LHCN-M2 (cell line): ENCODE data around the gene SERPINB10. TPM values are rescaled to one million over a fixed set of nuclear protein-coding genes. Genes with fewer than 3 reads are reported as not detected.
A peak's percentile ranks its signal among the peaks of the same experiment; 100 is the strongest.
"Not testable (repeated sequence)": the region's sequence is repeated elsewhere in the genome, so short reads cannot be mapped to it uniquely, and the experiment has no call there.

Experiments
- DNase-seq: peaks from one replicate; pipeline ENCODE4 v3.0.0-alpha.2; 2012; ENCODE audit warnings: low read depth
- total RNA-seq: library from RNA; depleted of rRNA; stranded (reverse); fragments of >200 nt; gene quantifications from 2 replicates; pipeline ENCODE4 v1.2.3, GENCODE V29; 2014

Gene SERPINB10
- total RNA-seq, 1 experiment from 2014 or later, result not detected

DNA sequence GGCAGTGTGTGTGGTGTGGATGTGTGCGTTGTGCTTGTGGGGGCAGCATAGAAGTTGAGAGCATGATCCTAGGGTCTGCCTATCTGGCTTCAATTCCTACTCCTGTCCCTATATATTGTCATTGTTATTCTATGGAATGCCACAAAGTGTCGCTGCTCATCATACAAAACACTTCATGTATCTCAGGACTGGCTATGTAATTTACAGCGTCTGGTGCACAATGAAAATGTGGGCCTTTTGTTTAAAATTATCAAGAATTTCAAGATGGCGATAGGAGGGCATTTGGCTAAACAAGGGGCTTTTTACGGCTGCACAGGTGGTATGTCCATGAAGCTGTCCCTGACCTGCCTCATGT, 16.8 kb upstream of the SERPINB10 start:
- DNase-seq, result peak; percentile 48

DNA sequence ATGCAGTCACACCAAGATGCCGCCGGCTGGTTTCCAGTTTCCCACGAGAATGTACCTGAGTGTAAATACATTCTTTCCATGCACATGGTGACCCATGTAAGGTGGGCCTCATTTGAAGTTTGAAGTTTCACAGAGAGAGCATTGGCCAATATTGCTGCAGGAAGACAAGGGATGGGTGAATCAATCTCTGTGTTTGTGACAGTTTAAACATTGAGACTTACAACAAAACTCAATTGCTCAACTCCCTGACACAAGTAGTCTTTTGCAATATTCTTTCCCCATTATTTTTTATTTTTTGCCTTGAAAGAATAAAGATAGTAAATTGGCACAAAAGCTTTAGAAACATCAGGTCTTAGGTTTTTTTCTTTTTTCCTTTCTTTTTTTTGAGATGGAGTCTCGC, 15.2 kb upstream of the SERPINB10 start:
- DNase-seq, result no peak

DNA sequence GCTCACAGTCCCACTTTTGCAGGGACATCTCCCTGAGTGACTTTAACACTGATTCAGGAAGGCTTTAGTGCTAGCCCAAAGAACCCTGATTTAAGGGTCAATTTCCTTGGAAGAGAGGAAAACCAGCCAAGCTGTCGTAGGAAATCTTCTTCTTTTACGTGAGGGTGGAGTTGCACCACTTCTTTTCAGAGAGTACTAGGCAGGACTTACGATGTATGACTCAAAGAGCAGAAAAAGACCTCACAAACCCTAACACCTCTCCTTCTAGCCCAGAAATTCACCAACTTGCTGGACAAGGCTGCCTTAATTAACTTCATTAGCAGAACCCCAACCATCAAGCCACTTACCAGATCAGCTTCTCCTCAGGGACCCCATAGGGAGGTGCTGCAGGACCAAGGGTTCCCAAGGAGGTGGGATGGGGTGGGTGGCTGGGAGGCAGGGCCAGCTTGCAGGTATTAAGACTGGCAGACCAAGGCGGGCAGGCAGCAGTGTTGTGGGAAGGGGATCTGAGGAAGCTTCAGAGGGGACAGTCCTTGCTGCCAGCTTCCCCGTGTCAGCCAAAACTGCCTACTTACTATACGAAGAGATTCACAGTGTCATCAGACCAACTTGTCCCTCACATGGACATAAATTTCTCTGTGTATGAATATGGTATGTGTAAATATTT, 13.5 kb upstream of the SERPINB10 start:
- DNase-seq, result no peak

DNA sequence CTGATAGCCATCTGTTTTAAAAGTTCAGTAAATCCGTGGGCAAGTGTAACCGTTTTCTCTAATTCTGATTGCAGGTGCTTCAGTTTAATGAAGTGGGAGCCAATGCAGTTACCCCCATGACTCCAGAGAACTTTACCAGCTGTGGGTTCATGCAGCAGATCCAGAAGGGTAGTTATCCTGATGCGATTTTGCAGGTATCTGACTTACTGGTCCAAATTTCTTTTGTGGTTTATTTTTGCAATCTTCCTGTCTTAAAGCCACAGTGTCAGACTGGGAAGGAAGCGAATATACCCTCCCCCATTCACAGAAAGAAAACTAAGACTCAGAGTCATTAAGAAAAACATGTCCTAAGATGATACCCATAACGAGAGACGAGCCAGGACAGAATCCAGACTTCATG, 12.6 kb upstream of the SERPINB10 start:
- DNase-seq, result no peak

DNA sequence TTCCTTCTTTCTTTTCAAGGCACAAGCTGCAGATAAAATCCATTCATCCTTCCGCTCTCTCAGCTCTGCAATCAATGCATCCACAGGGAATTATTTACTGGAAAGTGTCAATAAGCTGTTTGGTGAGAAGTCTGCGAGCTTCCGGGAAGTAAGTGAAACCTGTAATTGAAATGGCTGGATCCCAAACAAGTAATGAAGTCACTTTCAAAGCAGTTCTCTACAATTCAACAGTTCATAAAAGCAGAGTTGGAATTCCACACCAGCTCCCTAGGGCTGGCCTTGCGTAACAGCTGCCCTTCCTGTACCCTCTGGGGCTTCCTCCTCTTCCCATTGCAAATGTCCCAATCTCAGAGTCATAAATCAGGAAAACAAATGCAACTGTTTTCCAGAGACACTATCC, 10.7 kb upstream of the SERPINB10 start:
- DNase-seq, result peak; percentile 43

DNA sequence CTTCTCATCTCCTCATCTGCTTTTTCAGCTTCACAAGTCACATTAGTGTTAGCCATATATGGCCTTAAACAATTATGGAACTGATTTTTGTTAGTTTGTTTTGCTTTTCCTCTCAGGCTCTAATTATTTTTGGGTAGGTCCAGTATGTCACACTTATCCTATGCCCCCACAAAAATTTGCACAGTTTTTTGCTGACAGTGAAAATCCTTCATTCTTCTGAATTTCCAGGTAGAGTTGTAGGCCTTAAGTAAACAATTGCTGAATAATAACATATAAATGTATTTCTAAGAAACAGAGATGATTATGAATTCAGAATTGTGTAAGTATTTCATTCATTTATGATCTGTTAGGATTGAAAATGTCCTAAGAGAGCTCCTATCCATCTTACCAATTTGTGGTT, 8.6 kb upstream of the SERPINB10 start:
- no peak for DNase-seq

DNA sequence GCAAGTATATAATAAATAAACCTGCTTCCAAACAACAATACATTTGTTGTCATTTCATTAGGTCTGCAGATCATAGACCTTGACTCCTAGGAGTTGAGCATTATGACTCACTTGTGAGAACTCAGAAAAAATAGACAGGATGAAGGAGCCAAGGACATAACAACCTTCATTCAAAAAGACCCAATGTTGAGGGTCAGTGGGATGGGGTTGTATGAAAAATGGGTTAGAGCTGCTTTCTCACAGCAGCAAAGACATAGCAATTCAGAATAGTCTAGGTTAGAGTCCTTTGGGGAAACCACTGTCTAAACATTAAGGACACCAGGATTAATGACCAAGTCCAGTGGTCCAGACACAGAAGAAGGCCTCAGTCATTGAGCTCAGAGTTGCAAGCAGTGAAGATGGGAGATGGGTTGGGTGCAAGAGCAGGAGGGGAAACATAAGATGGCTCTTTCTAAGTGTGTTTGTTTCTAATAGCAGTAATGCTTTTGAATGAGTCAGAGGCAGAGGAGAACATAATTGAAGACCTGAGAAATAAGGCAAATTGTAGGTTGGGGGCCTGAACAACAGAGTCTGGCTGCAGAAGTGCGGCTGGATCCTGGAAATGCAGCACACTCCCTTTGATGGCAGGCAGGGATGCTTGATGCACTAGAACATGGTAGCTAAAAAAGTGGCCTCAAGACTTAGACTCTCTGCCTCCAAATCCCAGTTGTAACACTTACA, 3.7 kb upstream of the SERPINB10 start:
- DNase-seq, result no peak

DNA sequence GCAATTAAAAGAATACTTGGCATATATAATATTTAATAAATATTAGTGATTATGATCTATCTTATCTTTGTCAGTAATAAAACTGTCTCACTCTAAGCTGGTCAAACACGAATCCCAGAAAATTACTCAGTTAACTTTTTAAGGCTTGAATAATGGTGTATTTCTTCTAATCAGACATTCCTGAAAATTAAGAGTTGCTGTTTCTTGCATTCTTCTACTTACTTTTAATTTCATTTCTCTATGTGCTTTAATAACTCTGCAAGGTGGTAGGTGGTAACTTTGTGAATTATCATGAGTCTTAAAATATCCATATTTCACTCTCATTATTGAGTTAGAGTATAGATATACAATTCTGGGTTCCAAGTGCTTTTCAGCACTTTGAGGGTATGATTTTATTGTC, 3.1 kb upstream of the SERPINB10 start:
- DNase-seq, result no peak

DNA sequence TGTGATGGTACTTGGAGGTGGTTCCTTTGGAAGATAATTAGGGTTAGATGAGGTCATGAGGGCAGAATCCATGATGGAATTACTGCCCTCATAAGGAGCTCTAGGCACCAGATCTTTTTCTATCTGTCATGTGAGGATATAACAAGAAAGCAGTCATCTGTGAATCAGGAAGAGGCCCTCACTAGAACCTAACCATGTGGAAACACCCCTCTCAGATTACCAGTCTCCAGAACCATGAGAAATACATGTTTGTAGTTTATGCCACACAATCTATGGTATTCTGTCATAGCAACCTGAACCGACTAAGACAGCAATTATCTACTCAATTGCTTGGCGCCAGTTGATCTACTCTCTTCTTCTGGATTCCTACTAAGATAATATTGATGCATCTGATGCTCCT, 2.4 kb upstream of the SERPINB10 start:
- no peak for DNase-seq

DNA sequence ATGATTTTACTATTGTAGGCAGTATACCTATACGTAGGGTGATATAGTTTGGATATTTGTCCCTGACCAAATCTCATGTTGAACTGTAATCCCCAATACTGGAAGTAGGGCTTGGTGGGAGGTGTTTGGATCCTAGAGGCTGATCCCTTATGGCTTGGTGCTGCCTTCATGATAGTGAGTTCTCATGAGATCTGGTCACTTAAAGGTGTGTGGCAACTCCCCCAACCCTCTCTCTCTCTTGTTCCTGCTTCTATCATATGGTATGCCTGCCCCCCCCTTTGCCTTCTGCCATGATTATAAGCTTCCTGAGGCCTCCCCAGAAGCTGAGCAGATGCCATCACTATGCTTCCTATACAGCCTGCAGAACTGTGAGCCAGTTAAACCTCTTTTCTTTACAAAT, 1.7 kb upstream of the SERPINB10 start:
- DNase-seq, result no peak

DNA sequence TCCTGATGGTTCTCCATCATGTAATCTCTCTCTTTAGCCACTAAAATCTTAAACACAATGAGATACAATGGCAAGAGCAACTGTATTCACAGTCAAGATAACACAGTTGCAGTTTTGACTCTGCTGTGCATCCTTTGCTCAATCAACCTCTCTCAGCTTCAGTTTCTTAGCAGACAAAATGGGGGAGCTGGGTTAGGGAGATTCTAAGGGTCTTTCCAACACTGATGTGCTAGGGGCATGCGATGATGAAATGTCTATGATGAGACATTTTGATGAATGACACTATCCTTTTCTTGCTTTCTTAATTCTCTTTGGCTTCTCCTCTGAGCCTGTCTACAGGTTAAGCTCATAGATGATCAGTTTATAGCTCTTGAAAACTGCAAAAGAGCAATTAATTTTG, 1.1 kb downstream of the SERPINB10 start:
- no peak for DNase-seq

DNA sequence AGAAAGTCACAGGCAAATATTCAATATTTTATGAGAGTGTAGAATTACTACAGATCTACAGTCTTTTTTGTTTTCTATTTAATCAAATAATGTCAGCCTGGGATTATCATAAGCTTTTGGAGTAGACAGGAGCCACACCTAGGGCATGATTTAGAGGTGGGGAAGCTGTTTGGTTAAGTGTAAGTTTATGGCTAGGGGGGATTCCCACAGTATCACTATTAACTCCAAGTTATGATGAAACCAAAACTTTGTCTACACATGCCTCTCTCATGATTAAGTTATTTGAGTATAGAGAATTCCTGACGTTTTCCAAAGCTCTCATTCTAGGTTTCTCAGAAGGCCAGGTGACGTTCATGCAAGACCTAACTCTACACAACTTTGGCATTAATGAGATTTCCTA, 2.1 kb downstream of the SERPINB10 start:
- DNase-seq, result no peak

DNA sequence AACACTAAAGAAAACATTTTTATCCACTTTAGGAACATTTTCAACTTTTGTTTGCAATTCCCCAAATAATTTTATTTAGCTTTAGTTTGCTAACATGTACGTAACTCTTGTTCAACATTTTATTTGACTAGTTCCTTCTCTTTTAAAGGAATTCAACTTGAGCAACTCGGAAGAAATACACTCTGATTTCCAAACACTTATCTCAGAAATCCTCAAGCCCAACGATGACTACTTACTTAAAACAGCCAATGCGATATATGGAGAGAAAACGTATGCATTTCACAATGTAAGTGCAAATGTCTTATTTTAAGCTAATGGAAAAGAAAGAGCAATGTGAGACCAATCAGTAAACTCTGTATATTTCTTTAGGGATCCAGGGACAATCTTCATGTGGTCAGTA, 10.1 kb downstream of the SERPINB10 start:
- no peak for DNase-seq

DNA sequence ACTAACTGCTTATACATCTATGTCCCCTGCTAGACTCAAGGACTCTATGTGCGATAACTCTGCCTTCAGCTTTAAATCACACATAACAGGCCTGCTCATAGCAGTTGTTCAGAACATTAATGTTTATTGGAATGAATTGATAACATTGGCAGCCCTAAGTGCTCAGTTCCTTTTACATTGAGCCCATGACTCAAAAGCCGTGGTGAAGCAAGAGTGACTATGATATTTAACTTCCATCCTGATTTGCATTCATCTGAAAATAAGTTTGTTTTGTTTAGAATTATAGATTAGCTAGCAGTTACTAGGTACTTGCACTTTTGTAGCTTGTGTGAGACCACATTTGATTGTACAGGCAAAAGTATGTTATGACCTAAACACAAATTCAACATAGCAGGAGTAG, 14.3 kb downstream of the SERPINB10 start:
- no peak for DNase-seq

DNA sequence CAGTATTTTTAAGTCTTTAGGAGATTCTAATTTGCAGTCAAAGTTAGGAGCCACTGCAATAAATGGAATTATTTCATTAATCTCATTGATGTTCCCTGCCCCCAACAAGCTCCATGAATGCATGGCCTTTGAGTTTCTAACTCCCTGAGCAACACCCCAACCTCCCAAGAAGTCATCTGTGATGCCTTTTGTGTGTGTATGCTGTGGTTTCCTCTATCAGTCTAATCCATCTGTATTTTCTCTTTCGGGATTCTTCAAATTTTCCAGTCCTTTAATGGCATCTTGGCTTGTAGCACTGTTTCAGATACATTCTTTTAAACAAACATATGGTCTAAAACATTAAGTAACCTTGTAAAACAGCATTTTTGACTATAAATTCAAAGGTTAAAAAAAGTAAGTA, 16.8 kb downstream of the SERPINB10 start:
- no peak for DNase-seq

DNA sequence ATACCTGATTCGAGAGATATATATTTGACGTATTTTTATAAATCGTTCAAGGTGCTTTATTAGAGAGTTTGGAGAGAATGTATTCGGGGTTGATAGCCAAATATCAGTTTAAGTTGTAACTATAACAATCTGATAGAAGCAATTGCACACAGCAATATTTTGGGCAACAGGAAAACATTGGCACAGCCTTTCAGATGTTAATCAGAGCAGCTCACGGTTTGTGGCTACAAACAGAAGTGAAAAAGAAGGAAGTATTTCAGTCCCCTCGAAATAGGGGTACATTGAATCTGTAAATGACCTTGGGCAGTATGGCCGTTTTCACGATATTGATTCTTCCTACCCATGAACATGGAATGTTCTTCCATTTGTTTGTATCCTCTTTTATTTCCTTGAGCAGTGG, 20.6 kb downstream of the SERPINB10 start:
- DNase-seq, result no peak

DNA sequence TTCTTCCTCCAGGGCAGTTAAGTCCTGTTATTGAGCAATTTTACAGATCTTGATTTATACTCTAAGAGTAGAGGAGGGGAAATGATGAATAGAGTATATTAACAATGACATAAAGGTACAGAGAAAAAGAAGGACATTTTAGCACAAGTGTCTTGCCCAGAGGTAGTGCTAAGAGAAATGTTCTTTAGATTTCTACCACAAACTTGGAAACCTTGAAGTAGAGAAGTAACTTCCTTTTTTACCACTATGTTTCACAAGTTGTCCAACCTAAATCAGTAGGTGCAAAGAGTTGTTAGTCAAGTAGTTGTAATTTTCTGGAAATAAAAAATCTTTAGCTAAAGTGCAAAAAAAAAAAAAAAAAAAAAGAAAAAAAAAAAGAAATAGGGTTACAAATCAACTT, 21.6 kb downstream of the SERPINB10 start:
- not testable (repeated sequence) for DNase-seq

DNA sequence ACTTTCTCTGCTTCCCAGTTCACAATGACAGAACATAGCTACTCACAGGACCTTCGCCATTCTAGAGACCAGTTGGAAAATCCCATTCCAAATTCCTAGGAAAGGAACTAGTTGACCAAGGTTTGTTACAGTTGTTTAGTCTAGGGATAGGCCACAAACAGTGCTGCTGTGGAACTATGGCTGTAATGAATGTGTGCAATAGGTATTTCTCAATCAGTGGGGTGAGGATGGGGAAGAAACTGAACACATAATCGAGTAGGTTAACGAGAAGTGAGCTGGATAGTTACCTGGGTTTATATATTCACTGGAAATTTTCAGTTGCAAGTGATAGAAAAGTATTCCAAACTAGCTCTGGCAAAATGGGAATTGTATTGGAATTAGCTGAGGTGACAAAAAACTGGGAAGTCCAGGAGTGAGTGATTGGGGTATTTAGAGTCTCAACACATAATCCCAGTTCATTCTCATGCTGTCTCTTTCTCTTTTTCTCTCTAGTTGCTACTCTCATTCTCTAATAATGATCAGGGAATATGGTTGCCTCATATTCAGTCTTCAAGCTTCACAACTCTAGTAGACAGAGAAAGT, 23.1 kb downstream of the SERPINB10 start:
- no peak for DNase-seq

DNA sequence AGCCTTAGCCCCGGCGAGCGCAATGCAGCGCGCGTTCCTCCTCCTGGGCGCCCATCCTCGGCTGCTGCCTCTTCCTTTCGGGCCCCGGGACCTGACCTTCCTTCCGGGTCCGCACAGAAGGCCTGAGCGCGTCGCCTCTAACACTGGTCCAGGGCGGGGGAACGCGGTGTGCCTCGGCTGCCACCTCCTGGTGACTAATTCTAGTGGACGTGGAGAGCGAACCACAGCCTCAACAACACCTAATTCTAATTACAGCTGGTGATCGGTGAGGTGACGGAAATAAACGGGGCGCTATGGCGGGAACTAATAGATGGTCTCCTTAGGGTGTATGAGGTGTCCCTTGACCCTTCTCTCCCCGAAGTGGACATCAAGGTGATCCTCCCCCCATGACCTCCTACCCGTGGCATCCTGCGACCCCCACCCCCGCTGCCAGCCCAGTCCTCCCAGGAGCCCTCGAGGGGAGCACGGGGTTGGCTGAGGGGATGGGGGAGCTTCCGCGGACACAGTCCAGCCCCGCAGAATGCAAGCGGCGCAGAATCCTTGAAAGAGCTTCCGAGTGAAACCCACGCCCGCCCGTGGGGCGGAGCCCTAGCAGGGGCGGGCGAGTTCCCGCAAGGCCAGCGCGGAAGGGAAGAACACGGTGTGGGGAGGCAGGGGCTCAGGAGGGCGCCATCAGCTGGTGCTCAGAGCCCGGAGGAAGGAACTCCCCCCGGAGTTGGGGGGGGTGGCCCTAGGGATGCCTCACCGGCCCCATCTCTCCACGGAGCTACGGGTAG, 28.6 kb downstream of the SERPINB10 start:
- peak; percentile 74 for DNase-seq

DNA sequence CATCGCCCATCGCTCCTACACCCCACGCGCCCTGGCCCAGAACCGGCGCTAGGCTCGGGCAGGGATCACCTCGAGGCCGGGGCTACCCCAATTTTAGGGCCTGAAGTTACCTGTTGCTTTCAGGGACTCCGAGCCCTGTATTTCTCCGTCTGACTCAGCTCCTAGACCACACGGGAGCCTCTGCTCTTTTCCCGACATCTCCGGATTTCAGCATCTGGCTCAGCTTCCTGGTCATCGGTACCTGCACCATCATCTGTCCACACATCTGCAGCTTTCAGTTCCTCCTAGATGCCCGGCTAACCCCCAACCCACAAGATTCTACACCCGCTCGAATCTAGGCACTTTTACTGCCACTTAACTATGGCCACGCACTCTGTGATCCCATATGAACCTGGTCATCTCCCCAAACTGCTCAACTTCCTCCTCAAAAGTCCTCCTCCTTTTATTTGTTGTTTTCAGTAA, 29.2 kb downstream of the SERPINB10 start:
- DNase-seq, result no peak

DNA sequence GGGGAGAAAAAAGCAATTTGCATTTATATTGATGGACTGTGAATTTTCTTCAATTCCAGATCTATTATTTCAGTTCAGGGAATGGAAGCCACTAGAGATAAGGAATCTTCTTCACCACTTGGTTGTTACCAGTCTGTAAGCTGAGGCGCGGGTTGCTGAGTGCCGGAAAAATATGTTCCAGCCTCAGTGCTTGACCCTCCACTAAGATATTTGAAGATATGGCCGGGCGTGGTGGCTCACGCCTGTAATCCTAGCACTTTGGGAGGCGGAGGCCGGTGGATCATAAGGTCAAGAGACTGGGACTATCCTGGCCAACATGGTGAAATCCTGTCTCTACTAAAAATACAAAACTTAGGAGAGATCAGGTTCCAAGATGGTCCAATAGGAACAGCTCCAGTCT, 32.2 kb downstream of the SERPINB10 start:
- DNase-seq, result no peak

DNA sequence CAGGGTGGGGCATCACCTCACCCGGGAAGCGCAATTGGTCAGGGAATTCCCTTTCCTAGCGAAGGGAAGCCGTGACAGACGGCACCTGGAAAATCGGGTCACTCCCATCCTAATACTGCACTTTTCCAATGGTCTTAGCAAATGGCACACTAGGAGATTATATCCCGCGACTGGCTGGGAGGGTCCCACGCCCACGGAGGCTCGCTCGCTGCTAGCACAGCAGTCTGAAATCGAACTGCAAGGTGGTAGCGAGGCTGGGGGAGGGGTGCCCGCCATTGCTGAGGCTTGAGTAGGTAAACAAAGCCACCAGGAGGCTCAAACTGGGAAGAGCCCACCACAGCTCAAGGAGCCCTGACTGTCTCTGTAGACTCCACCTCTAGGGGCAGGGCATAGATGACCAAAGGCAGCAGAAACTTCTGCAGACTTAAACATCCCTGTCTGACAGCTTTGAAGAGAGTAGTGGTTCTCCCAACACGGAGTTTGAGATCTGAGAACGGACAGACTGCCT, 32.8 kb downstream of the SERPINB10 start:
- DNase-seq, result not testable (repeated sequence)
